Nephron (organoid): ENCODE results near the gene WHRN.
A peak's percentile ranks its signal among the peaks of the same experiment; 100 is the strongest.

Source experiments
- H3K27ac Mint-ChIP-seq, 3 experiments: 2 replicates each; pipeline ENCODE4 v1.8.0; 2020; ENCODE audit warnings: mixed read lengths in 3 of 3, mild to moderate bottlenecking in 2 of 3, moderate library complexity in 1 of 3
- H3K27me3 Mint-ChIP-seq: 2 replicates; pipeline ENCODE4 v1.8.0; 2021; ENCODE audit warnings: low read depth, mild to moderate bottlenecking, moderate library complexity, mixed read lengths
- H3K36me3 Mint-ChIP-seq: 2 replicates; pipeline ENCODE4 v1.8.0; 2020; ENCODE audit warnings: low read depth, mixed read lengths
- H3K4me1 Mint-ChIP-seq: 2 replicates; pipeline ENCODE4 v1.8.0; 2020; ENCODE audit warnings: mixed read lengths
- H3K4me3 Mint-ChIP-seq, 3 experiments: 2 replicates each; pipeline ENCODE4 v1.8.0; 2020; ENCODE audit warnings: mild to moderate bottlenecking in 3 of 3, mixed read lengths in 3 of 3, moderate library complexity in 2 of 3
- H3K9me3 Mint-ChIP-seq: 2 replicates; pipeline ENCODE4 v1.8.0; 2020; ENCODE audit warnings: mixed read lengths
- TF ChIP-seq, protein P1 (sequence below), 3 experiments: fragments of 200-600 bp; sonication (generic); IDR thresholded peaks; one replicate each; pipeline ENCODE4 v1.5.0; 2021; ENCODE audit warnings: antibody characterized with exemption in 3 of 3; ENCODE audit not compliant: unreplicated experiment in 3 of 3

The WHRN gene

DNA sequence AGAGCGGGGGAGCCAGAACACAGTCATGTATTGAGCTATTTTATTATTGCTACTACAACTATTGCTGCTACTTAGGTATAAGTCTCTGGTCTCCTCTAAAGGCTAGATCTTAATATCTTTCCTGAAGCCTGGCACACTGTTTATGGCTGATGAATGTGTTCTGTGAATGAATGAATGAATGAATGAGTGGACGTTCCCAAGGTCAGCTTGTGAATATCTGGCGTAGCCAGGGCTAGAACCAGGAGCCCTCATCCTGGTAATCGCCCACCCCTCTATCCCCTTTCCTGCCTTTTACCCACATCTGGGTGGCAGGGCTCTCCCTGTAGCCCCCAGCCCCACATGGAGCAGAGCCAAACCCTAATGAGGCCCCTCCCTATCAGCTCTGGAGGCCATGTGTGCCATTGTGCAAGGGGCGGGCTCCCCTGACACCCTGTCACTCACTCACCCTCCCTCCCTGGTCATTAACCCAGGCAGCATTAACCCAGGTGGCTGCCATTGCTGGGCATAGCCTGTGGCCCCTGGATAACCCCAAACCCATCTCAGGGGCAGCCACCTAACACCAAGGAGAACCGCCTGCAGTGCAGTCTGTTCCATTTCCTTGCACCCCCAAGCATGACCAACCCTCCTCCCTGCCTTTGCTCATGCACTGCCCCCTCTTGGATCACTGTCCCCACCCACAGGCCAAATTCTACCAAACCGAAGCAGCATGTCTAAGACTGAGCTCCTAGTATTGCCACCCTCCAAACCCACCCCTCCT, 115.5 kb downstream of the WHRN start:
- H3K36me3 Mint-ChIP-seq, result no peaks in the 10 kb centered on the region
- no peaks in the 10 kb centered on the region for H3K9me3 Mint-ChIP-seq
- TF ChIP-seq, protein P1, sequence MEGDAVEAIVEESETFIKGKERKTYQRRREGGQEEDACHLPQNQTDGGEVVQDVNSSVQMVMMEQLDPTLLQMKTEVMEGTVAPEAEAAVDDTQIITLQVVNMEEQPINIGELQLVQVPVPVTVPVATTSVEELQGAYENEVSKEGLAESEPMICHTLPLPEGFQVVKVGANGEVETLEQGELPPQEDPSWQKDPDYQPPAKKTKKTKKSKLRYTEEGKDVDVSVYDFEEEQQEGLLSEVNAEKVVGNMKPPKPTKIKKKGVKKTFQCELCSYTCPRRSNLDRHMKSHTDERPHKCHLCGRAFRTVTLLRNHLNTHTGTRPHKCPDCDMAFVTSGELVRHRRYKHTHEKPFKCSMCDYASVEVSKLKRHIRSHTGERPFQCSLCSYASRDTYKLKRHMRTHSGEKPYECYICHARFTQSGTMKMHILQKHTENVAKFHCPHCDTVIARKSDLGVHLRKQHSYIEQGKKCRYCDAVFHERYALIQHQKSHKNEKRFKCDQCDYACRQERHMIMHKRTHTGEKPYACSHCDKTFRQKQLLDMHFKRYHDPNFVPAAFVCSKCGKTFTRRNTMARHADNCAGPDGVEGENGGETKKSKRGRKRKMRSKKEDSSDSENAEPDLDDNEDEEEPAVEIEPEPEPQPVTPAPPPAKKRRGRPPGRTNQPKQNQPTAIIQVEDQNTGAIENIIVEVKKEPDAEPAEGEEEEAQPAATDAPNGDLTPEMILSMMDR (IDR thresholded peaks at IDR 0.05; ENCODE audit: unreplicated experiment in 3 of 3), result no peak
- peaks cover 6% of the 10 kb centered on the region for H3K27me3 Mint-ChIP-seq
- H3K4me1 Mint-ChIP-seq, result peaks cover 58% of the 10 kb centered on the region
- peak overlapping the region; percentile 74 to 96 (median 80) for H3K27ac Mint-ChIP-seq
- peak overlapping the region in 1 of 3 experiments; percentile 57 for H3K4me3 Mint-ChIP-seq

DNA sequence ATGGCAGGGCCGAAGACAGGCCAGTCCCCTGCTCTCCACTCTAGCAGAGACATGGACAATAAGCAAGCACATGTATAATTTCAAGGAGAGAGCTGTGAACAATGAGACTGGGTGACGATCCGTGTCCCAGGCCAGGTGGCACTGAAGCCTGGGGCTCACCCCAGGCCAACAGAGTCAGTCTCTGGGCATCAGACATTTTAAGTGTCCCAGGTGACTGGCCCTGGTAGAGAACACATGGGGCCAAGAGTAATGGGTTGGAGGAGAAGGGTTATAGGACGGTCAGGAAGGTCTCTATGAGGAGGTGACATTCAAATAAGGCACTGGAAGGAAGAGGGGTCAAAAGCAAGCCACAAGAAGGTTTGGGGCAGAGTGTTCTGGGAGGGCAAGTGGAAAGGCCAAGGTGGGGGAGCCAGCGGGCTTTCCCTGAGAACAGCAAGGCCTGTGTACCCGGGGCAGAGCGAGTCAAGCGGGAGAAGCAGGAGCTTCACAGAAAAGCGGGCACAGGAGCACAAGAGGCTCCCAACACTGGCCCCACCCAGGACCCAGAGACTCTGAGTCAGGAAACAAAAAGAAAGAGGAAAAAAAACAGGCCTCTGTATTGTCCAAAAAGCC, 116.4 kb downstream of the WHRN start:
- TF ChIP-seq, protein P1 (IDR thresholded peaks at IDR 0.05; ENCODE audit: unreplicated experiment in 3 of 3), result no peak
- H3K36me3 Mint-ChIP-seq, result no peaks in the 10 kb centered on the region
- peak overlapping the region; percentile 90 to 95 (median 91) for H3K4me3 Mint-ChIP-seq
- H3K27ac Mint-ChIP-seq, result peak overlapping the region in 2 of 3 experiments; percentile 96 to 98
- H3K4me1 Mint-ChIP-seq, result peaks cover 59% of the 10 kb centered on the region
- H3K9me3 Mint-ChIP-seq, result no peaks in the 10 kb centered on the region
- H3K27me3 Mint-ChIP-seq, result peaks cover 6% of the 10 kb centered on the region

DNA sequence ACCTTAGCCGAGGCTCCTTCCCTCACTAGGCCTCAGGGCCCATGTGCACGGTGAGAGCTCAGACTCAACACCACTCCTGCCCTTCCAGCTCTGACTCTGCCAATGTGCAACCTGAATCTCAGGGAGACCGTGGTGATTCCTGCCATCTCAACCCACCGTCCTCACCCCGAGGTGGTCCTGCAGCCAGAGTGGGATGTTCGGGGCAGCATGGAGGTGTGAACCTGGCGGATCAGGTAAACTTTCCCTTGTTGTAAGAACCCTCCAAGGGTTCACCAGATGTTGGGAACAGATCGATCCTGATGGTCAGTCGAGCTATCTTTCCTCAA, 117.0 kb downstream of the WHRN start:
- TF ChIP-seq, protein P1 (IDR thresholded peaks at IDR 0.05; ENCODE audit: unreplicated experiment in 3 of 3), result no peak
- H3K9me3 Mint-ChIP-seq, result no peaks in the 10 kb centered on the region
- H3K36me3 Mint-ChIP-seq, result no peaks in the 10 kb centered on the region
- peaks cover 6% of the 10 kb centered on the region for H3K27me3 Mint-ChIP-seq
- H3K4me1 Mint-ChIP-seq, result peaks cover 64% of the 10 kb centered on the region
- H3K4me3 Mint-ChIP-seq, result peak overlapping the region; percentile 90 to 95 (median 91)
- peak overlapping the region; percentile 96 to 98 (median 97) for H3K27ac Mint-ChIP-seq

DNA sequence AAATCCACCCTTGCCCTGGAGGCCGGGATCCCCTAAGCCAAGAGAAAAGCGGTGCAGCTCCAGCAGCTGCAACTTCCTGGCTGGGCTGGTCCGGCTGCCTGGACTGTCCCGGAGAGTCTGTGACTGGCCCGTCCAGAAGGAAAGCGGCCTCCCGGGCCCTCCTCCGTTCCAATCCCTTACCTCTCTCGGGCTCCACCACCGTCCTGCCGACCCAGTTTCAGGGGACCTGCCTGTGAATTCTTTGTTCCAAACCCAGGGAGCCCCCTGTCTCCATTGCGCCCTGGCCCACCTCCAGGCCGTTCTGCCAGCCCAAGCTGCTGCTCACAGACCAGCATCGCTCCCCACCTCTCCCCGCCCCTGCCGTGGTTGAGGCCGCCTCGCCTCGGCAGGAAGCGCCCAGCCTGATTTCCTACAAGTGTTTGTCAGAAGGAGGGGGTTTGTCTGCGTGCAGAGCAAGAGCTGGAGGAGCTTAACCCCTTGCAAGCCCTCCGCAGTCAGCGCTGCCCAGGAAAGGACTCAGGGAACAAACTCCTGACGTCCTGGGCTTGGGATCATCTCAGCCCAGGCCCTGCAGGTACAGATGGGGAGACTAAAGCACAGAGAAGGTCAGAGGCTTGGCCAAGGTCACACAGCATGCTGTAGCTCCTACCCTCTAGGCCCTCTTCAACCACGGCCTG, 117.5 kb downstream of the WHRN start, which contains the start of gene AKNA:
TSS of gene AKNA (minus strand) at position 303 of the 677 bp plus-strand sequence. CDS start 6,649 bp downstream, outside the sequence.
- H3K27me3 Mint-ChIP-seq, result peaks cover 6% of the 10 kb centered on the region
- peak within 1 kb of the TSS; percentile 96 to 98 (median 97) for H3K27ac Mint-ChIP-seq
- H3K4me3 Mint-ChIP-seq, result peak within 1 kb of the TSS; percentile 90 to 95 (median 91)
- no peaks in the 10 kb centered on the region for H3K36me3 Mint-ChIP-seq
- TF ChIP-seq, protein P1 (IDR thresholded peaks at IDR 0.05; ENCODE audit: unreplicated experiment in 3 of 3), result no peak
- peaks cover 67% of the 10 kb centered on the region for H3K4me1 Mint-ChIP-seq
- no peaks in the 10 kb centered on the region for H3K9me3 Mint-ChIP-seq

DNA sequence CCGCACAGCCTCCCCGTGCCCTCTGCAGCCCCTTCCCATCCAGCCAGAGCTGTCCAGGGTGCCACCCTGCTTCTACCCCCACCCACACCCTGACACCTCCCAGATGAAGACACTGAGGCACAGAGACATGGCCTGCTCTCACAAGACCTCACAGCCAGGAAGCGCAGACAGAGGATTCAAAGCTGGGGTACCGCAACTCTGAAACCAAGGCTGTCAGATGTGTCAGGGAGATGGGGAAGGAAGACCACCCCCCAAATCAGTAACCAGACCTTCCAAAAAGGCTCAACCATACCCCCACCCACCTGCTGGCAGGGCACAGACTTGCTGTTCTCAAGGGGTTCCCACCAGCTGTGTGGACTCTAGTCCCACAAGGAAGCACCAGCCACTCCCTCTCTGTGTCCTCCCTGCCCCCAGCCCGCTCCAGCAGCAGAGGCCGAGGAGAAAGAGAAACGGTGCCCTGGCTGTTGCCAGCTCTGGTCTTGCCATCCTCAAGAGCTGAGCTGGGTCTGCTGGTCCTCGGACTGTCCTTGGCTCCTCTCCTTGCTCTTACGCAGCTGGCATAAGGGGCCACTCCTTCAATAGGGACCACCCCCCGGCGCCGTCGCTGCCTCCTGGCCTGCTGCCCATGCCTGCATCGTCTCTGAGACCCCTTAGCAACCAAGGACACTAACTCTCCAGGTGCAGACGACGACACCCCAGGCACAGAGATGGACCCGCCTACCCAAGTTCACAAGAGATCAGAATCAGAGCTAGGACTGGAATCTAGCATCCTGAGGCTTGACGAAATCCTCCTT, 118.2 kb downstream of the WHRN start:
- Mint-ChIP-seq H3K36me3 (no peaks in the 10 kb centered on the region), H3K27ac (peak overlapping the region; percentile 96 to 98 (median 97)), H3K4me3 (peak overlapping the region; percentile 90 to 95 (median 91)), H3K9me3 (no peaks in the 10 kb centered on the region), H3K4me1 (peaks cover 67% of the 10 kb centered on the region), H3K27me3 (peaks cover 6% of the 10 kb centered on the region)
- TF ChIP-seq, protein P1 (IDR thresholded peaks at IDR 0.05; ENCODE audit: unreplicated experiment in 3 of 3), result no peak
